K562 (cell line): ENCODE results near the gene DIPK1B. TPM values are rescaled to one million over a fixed set of nuclear protein-coding genes. Genes with fewer than 3 reads are reported as not detected.

ENCODE experiments used
- ATAC-seq: fragments of 200-7000 bp; cut with Tn5 transposase; 3 replicates; pipeline ENCODE4 v1.9.1; 2020; ENCODE audit warnings: moderate library complexity
- BruUV-seq: library from RNA; stranded (reverse); fragments of 400-500 nt; replicated peaks from 2 replicates; lab custom pipeline; 2021; lab: Mats Ljungman, UMichigan
- CTCF ChIA-PET: fragments of 300-600 bp; formaldehyde crosslinking; extraction: SDS; loops from one replicate; lab custom pipeline; 2021; ENCODE audit warnings: low intra/inter-chr PET ratio; lab: Yijun Ruan, JAX
- POLR2A ChIA-PET: fragments of 300-600, 350-650 bp; sonication (Branson Sonifier 250); formaldehyde crosslinking; extraction: SDS; loops from one replicate; lab custom pipeline; 2021; ENCODE audit warnings: antibody characterized with exemption, inconsistent platforms; lab: Yijun Ruan, JAX
- DNase-seq, 4 experiments: peaks; one replicate each; pipeline versions ENCODE4 v3.0.0 to v3.0.0-alpha.2; 2011 to 2018; ENCODE audit warnings: low spot score in 3 of 4, mixed read lengths in 3 of 4; ENCODE audit errors: extremely low read depth in 1 of 4
- FAIRE-seq: peaks from 2 replicates; lab custom pipeline; 2011; peaks lifted over from hg19 to GRCh38; lab: Jason Lieb, UNC
- H2AFZ ChIP-seq: 2 replicates; pipeline ENCODE4 v1.6.0; 2011; ENCODE audit warnings: low read depth, low read length, control low read depth, inconsistent platforms
- H3K27ac ChIP-seq: fragments of 200-600 bp; 3 replicates; pipeline ENCODE4 v1.8.0; 2011; ENCODE audit warnings: low read depth, mild to moderate bottlenecking, control low read depth, inconsistent platforms, low read length, moderate library complexity, mixed read lengths; ENCODE audit errors: extremely low read depth
- H3K27me3 ChIP-seq, 2 experiments: fragments of 300-600 bp in 1 of 2; 2 replicates in 1 of 2; 3 replicates in 1 of 2; pipeline versions ENCODE4 v1.6.0 to v1.8.0; 2011; ENCODE audit warnings: inconsistent platforms in 2 of 2, low read length in 2 of 2, mild to moderate bottlenecking in 1 of 2, mixed read lengths in 1 of 2, moderate library complexity in 1 of 2; ENCODE audit not compliant: control insufficient read depth in 2 of 2, insufficient read depth in 2 of 2
- H3K36me3 ChIP-seq: fragments of 300-600 bp; 3 replicates; pipeline ENCODE4 v1.8.0; 2011; ENCODE audit warnings: mild to moderate bottlenecking, low read length, inconsistent platforms; ENCODE audit not compliant: control insufficient read depth, insufficient read depth
- H3K4me1 ChIP-seq, 2 experiments: fragments of 200-600 bp in 1 of 2; replicated peaks in 1 of 2; 2 replicates in 1 of 2; 3 replicates in 1 of 2; pipeline versions ENCODE4 v1.5.1 to v1.8.0; 2011; ENCODE audit warnings: inconsistent platforms in 2 of 2, low read length in 2 of 2, mild to moderate bottlenecking in 1 of 2, mixed read lengths in 1 of 2, moderate library complexity in 1 of 2; ENCODE audit not compliant: control insufficient read depth in 2 of 2, insufficient read depth in 2 of 2
- H3K4me2 ChIP-seq: 2 replicates; pipeline ENCODE4 v1.6.1; 2011; ENCODE audit warnings: low read length, control low read depth, inconsistent platforms, mixed read lengths; ENCODE audit not compliant: insufficient read depth
- H3K4me3 ChIP-seq: fragments of 200-600 bp; sonication (generic), shearing (Covaris generic); 2 replicates; pipeline ENCODE4 v1.5.1; 2016; ENCODE audit warnings: control low read depth, inconsistent platforms
- H3K79me2 ChIP-seq: fragments of 200-600 bp; 3 replicates; pipeline ENCODE4 v1.8.0; 2011; ENCODE audit warnings: low read length, inconsistent platforms; ENCODE audit not compliant: control insufficient read depth, insufficient read depth
- H3K9ac ChIP-seq, 2 experiments: 2 replicates each; pipeline versions ENCODE4 v1.6.0 to v1.6.1; 2011; ENCODE audit warnings: low read depth in 2 of 2, low read length in 2 of 2, control low read depth in 1 of 2, inconsistent platforms in 1 of 2, mild to moderate bottlenecking in 1 of 2, mixed read lengths in 1 of 2; ENCODE audit not compliant: insufficient read depth in 1 of 2
- H3K9me1 ChIP-seq: one replicate; pipeline ENCODE4 v1.6.0; 2011; ENCODE audit warnings: inconsistent platforms, mild to moderate bottlenecking, low read length, moderate library complexity; ENCODE audit not compliant: control insufficient read depth, insufficient read depth
- H3K9me3 ChIP-seq: replicated peaks from 2 replicates; pipeline ENCODE4 v1.5.1; 2011; ENCODE audit warnings: low read depth, low read length, inconsistent platforms; ENCODE audit not compliant: control insufficient read depth, insufficient read depth
- H4K20me1 ChIP-seq: replicated peaks from 2 replicates; pipeline ENCODE4 v1.6.1; 2011; ENCODE audit warnings: low read length, inconsistent platforms, mixed read lengths; ENCODE audit not compliant: control insufficient read depth, insufficient read depth
- ADNP ChIP-seq: fragments of 200-800 bp; sonication (Bioruptor generic); IDR thresholded peaks from 2 replicates; pipeline ENCODE4 v1.6.1; 2016; ENCODE audit warnings: missing genetic modification characterization, missing compliant biosample characterization
- BCOR ChIP-seq: fragments of 450-650 bp; IDR thresholded peaks from 2 replicates; pipeline ENCODE4 v1.6.1; 2016
- HDAC1 ChIP-seq, 2 experiments: fragments of 450-650 bp; IDR thresholded peaks; 2 replicates each; pipeline ENCODE4 v1.6.1; 2016 to 2017; ENCODE audit warnings: inconsistent platforms in 1 of 2, mild to moderate bottlenecking in 1 of 2, moderate library complexity in 1 of 2
- KAT7 ChIP-seq: sonication (generic); formaldehyde crosslinking; IDR thresholded peaks from 2 replicates; pipeline ENCODE4 v1.8.0; 2022; ENCODE audit warnings: missing genetic modification reagents, mild to moderate bottlenecking, borderline replicate concordance
- KLF13 ChIP-seq: fragments of 450-650 bp; IDR thresholded peaks from 2 replicates; pipeline ENCODE4 v1.6.1; 2016; ENCODE audit warnings: missing genetic modification characterization, low read depth, mild to moderate bottlenecking, missing compliant biosample characterization, moderate library complexity, borderline replicate concordance
- NFATC3 ChIP-seq: fragments of 450-650 bp; IDR thresholded peaks from 2 replicates; pipeline ENCODE4 v1.6.1; 2017; ENCODE audit warnings: mild to moderate bottlenecking
- NFE2 ChIP-seq: IDR thresholded peaks from 2 replicates; pipeline ENCODE4 v1.6.1; 2014; ENCODE audit warnings: antibody characterized with exemption, low read depth
- NFXL1 ChIP-seq: fragments of 450-650 bp; formaldehyde crosslinking; IDR thresholded peaks from 2 replicates; pipeline ENCODE4 v1.4.0; 2021; ENCODE audit warnings: mild to moderate bottlenecking
- OTX1 ChIP-seq: fragments of 450-650 bp; formaldehyde crosslinking; IDR thresholded peaks from 2 replicates; pipeline ENCODE4 v1.4.0; 2022; ENCODE audit warnings: mild to moderate bottlenecking
- POLR2G ChIP-seq: fragments of 200-400 bp; formaldehyde crosslinking; IDR thresholded peaks from 2 replicates; pipeline ENCODE4 v1.6.1; 2017; ENCODE audit warnings: low read depth, mild to moderate bottlenecking, antibody characterized with exemption, low read length, moderate library complexity
- RBFOX2 ChIP-seq: fragments of 200-400 bp; formaldehyde crosslinking; IDR thresholded peaks from 2 replicates; pipeline ENCODE4 v1.6.1; 2017; ENCODE audit warnings: low read depth, mild to moderate bottlenecking, low read length, moderate library complexity
- RERE ChIP-seq: sonication (generic); formaldehyde crosslinking; IDR thresholded peaks from 2 replicates; pipeline ENCODE4 v1.8.0; 2023; ENCODE audit warnings: missing genetic modification reagents, mild to moderate bottlenecking, borderline replicate concordance
- TRIM25 ChIP-seq: fragments of 450-650 bp; IDR thresholded peaks from 2 replicates; pipeline ENCODE4 v1.7.0; 2016; ENCODE audit warnings: borderline replicate concordance
- ZNF174 ChIP-seq: fragments of 250-450 bp; sonication (Bioruptor Pico); IDR thresholded peaks from 2 replicates; pipeline ENCODE4 v1.4.0; 2020; ENCODE audit warnings: mild to moderate bottlenecking
- WGBS: fragments of 100-300 bp; shearing (Covaris generic); methylation state at CpG from one replicate; pipeline ENCODE4 v1.1.6; 2016; ENCODE audit warnings: low coverage, mixed read lengths; ENCODE audit not compliant: insufficient coverage; ENCODE audit errors: missing lambda C conversion rate; 5-methylcytosine and 5-hydroxymethylcytosine counted together
- in situ Hi-C: fragments of 300-500 bp; cut with MboI; formaldehyde crosslinking; loops from 4 replicates; pipeline ENCODE4 v1.15.0; 2018; ENCODE audit warnings: inconsistent platforms, mixed read lengths
- intact Hi-C: fragments of 100-400 bp; cut with micrococcal nuclease; formaldehyde crosslinking; loops from 2 replicates; pipeline ENCODE4 v1.14.2; 2022
- polyA plus RNA-seq, 8 experiments: library from polyadenylated mRNA; depleted of rRNA in 4 of 8; stranded (reverse) in 5 of 8; unstranded in 3 of 8; fragments of >200 nt; fragmentation: Nextera tagmentation in 2 of 8; fragmentation: Illumina TruSeq in 1 of 8; extraction: Ambion mirVana in 2 of 8; extraction: Trizol in 1 of 8; gene quantifications; 2 replicates each; pipeline versions ENCODE4 v1.2.1 to v1.2.3, GENCODE V29; 2011 to 2014; ENCODE audit warnings: inconsistent platforms in 1 of 8, missing spikeins in 1 of 8
- total RNA-seq, 7 experiments: library from RNA; depleted of rRNA in 6 of 7; stranded (reverse); fragments of >200 nt in 6 of 7; fragmentation: Illumina TruSeq in 2 of 7; extraction: Trizol in 2 of 7; gene quantifications; 2 replicates each; pipeline versions ENCODE4 v1.2.1 to v1.2.3, GENCODE V29; 2011 to 2021; ENCODE audit warnings: low replicate concordance in 1 of 7

DIPK1B gene
- total and polyA plus RNA-seq, 9 of the 15 experiments (the other 6 are each of a cell fraction or from before 2014, with no cell fraction given), result 0.08 to 22.3 (median 5.9) TPM

- Histone ChIP-seq H3K4me3 (no peak overlapping the region), H2AFZ (no peak overlapping the region), H3K4me2 (no peak overlapping the region), H3K27me3 (no peaks in the 10 kb centered on the region), H3K79me2 (peaks cover 72% of the 10 kb centered on the region), H4K20me1 (peaks cover 6% of the 10 kb centered on the region; the same call in 1 of the 2 replicates), H3K27ac (no peak overlapping the region)
- ChIA-PET CTCF (no interaction called here), POLR2A (interaction anchor here (0.6 to 2.4 kb wide), 6 partner anchors 9 to 570 kb away, joined by 3 to 11 read pairs (median 3); no protein-coding TSS in a partner anchor)
- BruUV-seq, result no TSS peak
- intact Hi-C loops (no loop called here), in situ Hi-C loops (no loop called here)
- DNase-seq, result no peak
- ATAC-seq, result no peak
- 80% methylated on average over 9 of the region's 20 CpGs for WGBS
- no peak for TF ChIP-seq NFATC3
- TF ChIP-seq HDAC1 (IDR thresholded peaks at IDR 0.05), result no peak
- no peak for TF ChIP-seq NFXL1
- peak; percentile 57; the same call in 1 of the 2 replicates for TF ChIP-seq RBFOX2
- no peak for TF ChIP-seq RERE (CRISPR knock-in tag)
- TF ChIP-seq BCOR, result peak; percentile 44; the same call in 1 of the 2 replicates
- no peak for TF ChIP-seq OTX1 (CRISPR knock-in tag)
- no peak for TF ChIP-seq ZNF174 (CRISPR knock-in tag)
- TF ChIP-seq ADNP, result no peak
- TF ChIP-seq TRIM25, result no peak
- TF ChIP-seq KLF13 (tag), result no peak
- TF ChIP-seq POLR2G, result peak; percentile 55
- no peak for TF ChIP-seq NFE2
- TF ChIP-seq KAT7, result no peak
- TF ChIP-seq, all 486 proteins: peak for 3
- Histone ChIP-seq H3K9me3 (no peaks in the 10 kb centered on the region), H3K9ac (0 out of 4 replicates have a peak overlapping the region, but pooled peaks of 1 of the 2 experiments have one; percentile 50), H3K4me1 (peaks cover 10 to 84% of the 10 kb centered on the region in 2 experiments; a peak in 4 of 5 replicates), H3K9me1 (peaks cover 6% of the 10 kb centered on the region), H3K36me3 (peaks cover 24% of the 10 kb centered on the region; the same call in 1 of the 3 replicates)
- FAIRE-seq, result no peak
Observed at GRCh38 chr9:136681945-136682699, 30.2 kb upstream of the DIPK1B start.
